ENCODE results near the gene TNFRSF9.
"Not testable (repeated sequence)": the region's sequence is repeated elsewhere in the genome, so short reads cannot be mapped to it uniquely, and the experiment has no call there.

Gene TNFRSF9

GRCh38 chr1:7921796-7922195, 18.8 kb downstream of the TNFRSF9 start:
- Histone ChIP-seq H3K9ac (ENCODE audit: low read depth, low read length, poor library complexity) (no peak overlapping the region), H3K79me1 (ENCODE audit: low read depth, low read length) (no peaks in the 10 kb centered on the region), H3K27me3 (ENCODE audit: control insufficient read depth in 3 of 3, insufficient read depth in 3 of 3, low read depth in 1 of 3, low read length in 3 of 3) (no peaks in the 10 kb centered on the region), H3K18ac (ENCODE audit: low read length) (no peak overlapping the region), H3K4ac (ENCODE audit: low read length) (no peak overlapping the region), H2BK12ac (ENCODE audit: low read length) (no peak overlapping the region), H2AK5ac (ENCODE audit: low read depth, low read length) (no peak overlapping the region), H4K91ac (ENCODE audit: low read depth, low read length, poor library complexity) (no peak overlapping the region), H2BK15ac (ENCODE audit: low read length) (no peak overlapping the region), H3K4me2 (ENCODE audit: insufficient read depth, low read length, poor library complexity, severe bottlenecking) (no peak overlapping the region), H3K36me3 (replicated peaks in 1 of 2; ENCODE audit: control insufficient read depth in 2 of 2, insufficient read depth in 2 of 2, low read length in 2 of 2) (no peaks in the 10 kb centered on the region), H3K23ac (ENCODE audit: low read depth, low read length, poor library complexity) (no peak overlapping the region), H3K4me3 (ENCODE audit: low read length in 2 of 2) (no peak overlapping the region), H3K4me1 (ENCODE audit: control insufficient read depth in 2 of 2, insufficient read depth in 1 of 2, low read depth in 1 of 2, low read length in 2 of 2) (no peaks in the 10 kb centered on the region), H2BK120ac (ENCODE audit: low read depth, low read length) (no peak overlapping the region), H2AFZ (ENCODE audit: low read length) (no peak overlapping the region), H4K8ac (ENCODE audit: low read depth, low read length) (no peak overlapping the region), H3K9me3 (replicated peaks in 1 of 2; ENCODE audit: control insufficient read depth in 2 of 2, insufficient read depth in 1 of 2, low read depth in 1 of 2, low read length in 2 of 2) (no peaks in the 10 kb centered on the region), H3K14ac (ENCODE audit: low read length) (no peak overlapping the region), H3K27ac (replicated peaks; ENCODE audit: low read length) (no peak overlapping the region), H2BK5ac (ENCODE audit: low read length) (no peak overlapping the region)
- DNase-seq (ENCODE audit: low spot score) = no peak
- WGBS, 2 donors (ENCODE audit: extremely low coverage in 2 of 2, insufficient read length in 2 of 2, insufficient replicate concordance in 1 of 2) = no CpG with 5 or more reads among the region's 7 CpGs

- Histone ChIP-seq H2AFZ (ENCODE audit: low read length) (no peak overlapping the region), H2BK120ac (ENCODE audit: low read depth, low read length) (no peak overlapping the region), H3K27me3 (ENCODE audit: control insufficient read depth in 3 of 3, insufficient read depth in 3 of 3, low read depth in 1 of 3, low read length in 3 of 3) (peaks cover 0 to 4% (median 0%) of the 10 kb centered on the region in 3 experiments), H3K23ac (ENCODE audit: low read depth, low read length, poor library complexity) (no peak overlapping the region), H3K18ac (ENCODE audit: low read length) (no peak overlapping the region), H3K36me3 (replicated peaks in 1 of 2; ENCODE audit: control insufficient read depth in 2 of 2, insufficient read depth in 2 of 2, low read length in 2 of 2) (no peaks in the 10 kb centered on the region), H3K4me2 (ENCODE audit: insufficient read depth, low read length, poor library complexity, severe bottlenecking) (no peak overlapping the region), H3K27ac (replicated peaks; ENCODE audit: low read length) (no peak overlapping the region), H2BK15ac (ENCODE audit: low read length) (no peak overlapping the region), H2BK5ac (ENCODE audit: low read length) (no peak overlapping the region), H2AK5ac (ENCODE audit: low read depth, low read length) (no peak overlapping the region), H3K4me3 (ENCODE audit: low read length in 2 of 2) (no peak overlapping the region), H3K4me1 (ENCODE audit: control insufficient read depth in 2 of 2, insufficient read depth in 1 of 2, low read depth in 1 of 2, low read length in 2 of 2) (no peaks in the 10 kb centered on the region), H2BK12ac (ENCODE audit: low read length) (no peak overlapping the region), H3K14ac (ENCODE audit: low read length) (no peak overlapping the region), H3K9ac (ENCODE audit: low read depth, low read length, poor library complexity) (no peak overlapping the region), H4K8ac (ENCODE audit: low read depth, low read length) (no peak overlapping the region), H4K91ac (ENCODE audit: low read depth, low read length, poor library complexity) (no peak overlapping the region), H3K9me3 (replicated peaks in 1 of 2; ENCODE audit: control insufficient read depth in 2 of 2, insufficient read depth in 1 of 2, low read depth in 1 of 2, low read length in 2 of 2) (no peaks in the 10 kb centered on the region), H3K4ac (ENCODE audit: low read length) (no peak overlapping the region), H3K79me1 (ENCODE audit: low read depth, low read length) (no peaks in the 10 kb centered on the region)
- no CpG with 5 or more reads among the region's 5 CpGs for WGBS, 2 donors (ENCODE audit: extremely low coverage in 2 of 2, insufficient read length in 2 of 2, insufficient replicate concordance in 1 of 2)
- DNase-seq (ENCODE audit: low spot score) = no peak
Observed at GRCh38 chr1:7919880-7920279, 20.8 kb downstream of the TNFRSF9 start.

- not testable (repeated sequence) for H3K27ac ChIP-seq (replicated peaks; ENCODE audit: low read length); H3K9me3 ChIP-seq (replicated peaks in 1 of 2; ENCODE audit: control insufficient read depth in 2 of 2, insufficient read depth in 1 of 2, low read depth in 1 of 2, low read length in 2 of 2); H3K18ac ChIP-seq (ENCODE audit: low read length); H3K4me1 ChIP-seq (ENCODE audit: control insufficient read depth in 2 of 2, insufficient read depth in 1 of 2, low read depth in 1 of 2, low read length in 2 of 2); H2AK5ac ChIP-seq (ENCODE audit: low read depth, low read length); H3K14ac ChIP-seq (ENCODE audit: low read length); H2AFZ ChIP-seq (ENCODE audit: low read length); H3K23ac ChIP-seq (ENCODE audit: low read depth, low read length, poor library complexity); H2BK5ac ChIP-seq (ENCODE audit: low read length); H3K9ac ChIP-seq (ENCODE audit: low read depth, low read length, poor library complexity); H3K4me2 ChIP-seq (ENCODE audit: insufficient read depth, low read length, poor library complexity, severe bottlenecking); H3K27me3 ChIP-seq (ENCODE audit: control insufficient read depth in 3 of 3, insufficient read depth in 3 of 3, low read depth in 1 of 3, low read length in 3 of 3); H2BK120ac ChIP-seq (ENCODE audit: low read depth, low read length); H3K79me1 ChIP-seq (ENCODE audit: low read depth, low read length); H2BK15ac ChIP-seq (ENCODE audit: low read length); H3K4ac ChIP-seq (ENCODE audit: low read length); H3K4me3 ChIP-seq (ENCODE audit: low read length in 2 of 2); H2BK12ac ChIP-seq (ENCODE audit: low read length); H4K8ac ChIP-seq (ENCODE audit: low read depth, low read length); DNase-seq (ENCODE audit: low spot score); H3K36me3 ChIP-seq (replicated peaks in 1 of 2; ENCODE audit: control insufficient read depth in 2 of 2, insufficient read depth in 2 of 2, low read length in 2 of 2); H4K91ac ChIP-seq (ENCODE audit: low read depth, low read length, poor library complexity)
- no CpG with 5 or more reads among the region's 5 CpGs for WGBS, 2 donors (ENCODE audit: extremely low coverage in 2 of 2, insufficient read length in 2 of 2, insufficient replicate concordance in 1 of 2)
Observed at GRCh38 chr1:7917971-7918370, 22.7 kb downstream of the TNFRSF9 start.

GRCh38 chr1:7916501-7916830, 24.2 kb downstream of the TNFRSF9 start:
- DNase-seq (ENCODE audit: low spot score) = no peak

More at GRCh38 chr1:7916501-7916830, 24.2 kb downstream of the TNFRSF9 start:
- Histone ChIP-seq H3K4me2 (ENCODE audit: insufficient read depth, low read length, poor library complexity, severe bottlenecking) (no peak overlapping the region), H3K23ac (ENCODE audit: low read depth, low read length, poor library complexity) (no peak overlapping the region), H3K18ac (ENCODE audit: low read length) (no peak overlapping the region), H3K27me3 (ENCODE audit: control insufficient read depth in 3 of 3, insufficient read depth in 3 of 3, low read depth in 1 of 3, low read length in 3 of 3) (peaks cover 0 to 7% (median 0%) of the 10 kb centered on the region in 3 experiments), H2BK5ac (ENCODE audit: low read length) (no peak overlapping the region), H2AK5ac (ENCODE audit: low read depth, low read length) (no peak overlapping the region), H2BK120ac (ENCODE audit: low read depth, low read length) (no peak overlapping the region), H2BK12ac (ENCODE audit: low read length) (no peak overlapping the region), H4K91ac (ENCODE audit: low read depth, low read length, poor library complexity) (no peak overlapping the region), H3K9me3 (replicated peaks in 1 of 2; ENCODE audit: control insufficient read depth in 2 of 2, insufficient read depth in 1 of 2, low read depth in 1 of 2, low read length in 2 of 2) (no peaks in the 10 kb centered on the region), H3K4me3 (ENCODE audit: low read length in 2 of 2) (no peak overlapping the region), H2AFZ (ENCODE audit: low read length) (no peak overlapping the region), H4K8ac (ENCODE audit: low read depth, low read length) (no peak overlapping the region), H3K36me3 (replicated peaks in 1 of 2; ENCODE audit: control insufficient read depth in 2 of 2, insufficient read depth in 2 of 2, low read length in 2 of 2) (no peaks in the 10 kb centered on the region), H3K4ac (ENCODE audit: low read length) (no peak overlapping the region), H3K27ac (replicated peaks; ENCODE audit: low read length) (no peak overlapping the region), H3K4me1 (ENCODE audit: control insufficient read depth in 2 of 2, insufficient read depth in 1 of 2, low read depth in 1 of 2, low read length in 2 of 2) (no peaks in the 10 kb centered on the region), H3K14ac (ENCODE audit: low read length) (no peak overlapping the region), H3K9ac (ENCODE audit: low read depth, low read length, poor library complexity) (no peak overlapping the region), H2BK15ac (ENCODE audit: low read length) (no peak overlapping the region), H3K79me1 (ENCODE audit: low read depth, low read length) (no peaks in the 10 kb centered on the region)
- no CpG with 5 or more reads among the region's 2 CpGs for WGBS, 2 donors (ENCODE audit: extremely low coverage in 2 of 2, insufficient read length in 2 of 2, insufficient replicate concordance in 1 of 2)
